H9 (cell line): Measurements from ENCODE around the gene DCLRE1A. TPM values are rescaled to one million over a fixed set of nuclear protein-coding genes. Genes with fewer than 3 reads are reported as not detected.

Source experiments
- DNase-seq: peaks from one replicate; pipeline ENCODE4 v3.0.0-alpha.2; 2017
- H2AFZ ChIP-seq: one replicate; pipeline ENCODE4 v1.6.1; 2013; ENCODE audit warnings: mild to moderate bottlenecking, low read length, control low read depth, moderate library complexity
- H2AK5ac ChIP-seq: 2 replicates; pipeline ENCODE4 v1.6.1; 2013; ENCODE audit warnings: low read length, control low read depth, mixed read lengths; ENCODE audit not compliant: insufficient read length
- H2BK120ac ChIP-seq: one replicate; pipeline ENCODE4 v1.6.1; 2013; ENCODE audit warnings: low read depth, mild to moderate bottlenecking, low read length, control low read depth, inconsistent platforms; ENCODE audit not compliant: poor library complexity, severe bottlenecking
- H2BK12ac ChIP-seq: 2 replicates; pipeline ENCODE4 v1.6.1; 2013; ENCODE audit warnings: low read length, control low read depth, mixed read lengths, low read depth; ENCODE audit not compliant: insufficient read length
- H2BK15ac ChIP-seq: 2 replicates; pipeline ENCODE4 v1.6.1; 2013; ENCODE audit warnings: low read depth, low read length, control low read depth
- H2BK20ac ChIP-seq: one replicate; pipeline ENCODE4 v1.6.1; 2013; ENCODE audit warnings: low read depth, mild to moderate bottlenecking, low read length, control low read depth, inconsistent platforms; ENCODE audit not compliant: poor library complexity, severe bottlenecking
- H2BK5ac ChIP-seq: 2 replicates; pipeline ENCODE4 v1.6.1; 2013; ENCODE audit warnings: low read length, control low read depth, mixed read lengths; ENCODE audit not compliant: insufficient read length
- H3K14ac ChIP-seq: 2 replicates; pipeline ENCODE4 v1.6.1; 2013; ENCODE audit warnings: low read length, control low read depth; ENCODE audit not compliant: insufficient read depth
- H3K18ac ChIP-seq: 2 replicates; pipeline ENCODE4 v1.6.1; 2013; ENCODE audit warnings: low read depth, mild to moderate bottlenecking, mixed read lengths, low read length, control low read depth; ENCODE audit not compliant: insufficient read length
- H3K23ac ChIP-seq: 2 replicates; pipeline ENCODE4 v1.6.1; 2013; ENCODE audit warnings: low read length, control low read depth, mixed read lengths, low read depth; ENCODE audit not compliant: insufficient read length
- H3K23me2 ChIP-seq: 2 replicates; pipeline ENCODE4 v1.6.1; 2013; ENCODE audit warnings: low read depth, mild to moderate bottlenecking, mixed read lengths, low read length, control low read depth; ENCODE audit not compliant: insufficient read length, poor library complexity, severe bottlenecking
- H3K27ac ChIP-seq: 2 replicates; pipeline ENCODE4 v1.5.1; 2013; ENCODE audit warnings: low read length, control low read depth, mixed read lengths, low read depth; ENCODE audit not compliant: insufficient read length
- H3K27me3 ChIP-seq: 2 replicates; pipeline ENCODE4 v1.6.1; 2013; ENCODE audit warnings: low read length, control low read depth, inconsistent platforms; ENCODE audit not compliant: insufficient read depth
- H3K4ac ChIP-seq: 2 replicates; pipeline ENCODE4 v1.6.1; 2013; ENCODE audit warnings: low read depth, mild to moderate bottlenecking, control low read depth, inconsistent platforms, low read length, moderate library complexity
- H3K4me1 ChIP-seq: 2 replicates; pipeline ENCODE4 v1.6.1; 2013; ENCODE audit warnings: low read length, control low read depth, inconsistent platforms; ENCODE audit not compliant: insufficient read depth
- H3K4me2 ChIP-seq: 2 replicates; pipeline ENCODE4 v1.6.1; 2013; ENCODE audit warnings: low read length, control low read depth, mixed read lengths; ENCODE audit not compliant: insufficient read length, insufficient read depth
- H3K56ac ChIP-seq: 2 replicates; pipeline ENCODE4 v1.6.1; 2013; ENCODE audit warnings: low read depth, mild to moderate bottlenecking, mixed read lengths, low read length, control low read depth; ENCODE audit not compliant: insufficient read length
- H3K79me1 ChIP-seq: 2 replicates; pipeline ENCODE4 v1.6.1; 2013; ENCODE audit warnings: low read depth, mild to moderate bottlenecking, moderate library complexity, low read length, control low read depth, inconsistent platforms; ENCODE audit not compliant: insufficient read depth, poor library complexity, severe bottlenecking
- H3K79me2 ChIP-seq: 2 replicates; pipeline ENCODE4 v1.6.1; 2013; ENCODE audit warnings: low read length, control low read depth, inconsistent platforms; ENCODE audit not compliant: insufficient read depth
- H3K9ac ChIP-seq: 2 replicates; pipeline ENCODE4 v1.6.1; 2013; ENCODE audit warnings: low read length, control low read depth, mixed read lengths; ENCODE audit not compliant: insufficient read length; ENCODE audit errors: extremely low read depth
- H3K9me3 ChIP-seq: one replicate; pipeline ENCODE4 v1.6.1; 2013; ENCODE audit warnings: low read depth, low read length, inconsistent platforms; ENCODE audit not compliant: control insufficient read depth
- H3T11ph ChIP-seq: one replicate; pipeline ENCODE4 v1.6.1; 2013; ENCODE audit warnings: mild to moderate bottlenecking, low read length, control low read depth, inconsistent platforms
- H4K20me1 ChIP-seq: one replicate; pipeline ENCODE4 v1.6.1; 2013; ENCODE audit not compliant: control insufficient read depth, insufficient read length, insufficient read depth
- H4K5ac ChIP-seq: 2 replicates; pipeline ENCODE4 v1.6.1; 2013; ENCODE audit warnings: low read depth, mild to moderate bottlenecking, mixed read lengths, low read length, control low read depth; ENCODE audit not compliant: insufficient read length
- H4K8ac ChIP-seq: replicated peaks from 2 replicates; pipeline ENCODE4 v1.6.1; 2013; ENCODE audit warnings: low read length, control low read depth, mixed read lengths, low read depth; ENCODE audit not compliant: insufficient read length
- H4K91ac ChIP-seq: 2 replicates; pipeline ENCODE4 v1.6.1; 2013; ENCODE audit warnings: low read depth, mild to moderate bottlenecking, moderate library complexity, mixed read lengths, low read length, control low read depth; ENCODE audit not compliant: insufficient read length
- H3K27ac Mint-ChIP-seq, 3 experiments: 2 replicates in 2 of 3; 3 replicates in 1 of 3; pipeline ENCODE4 v1.8.0; 2020 to 2021; ENCODE audit warnings: mixed read lengths in 3 of 3, mild to moderate bottlenecking in 1 of 3, moderate library complexity in 1 of 3
- H3K27me3 Mint-ChIP-seq: 2 replicates; pipeline ENCODE4 v1.8.0; 2021; ENCODE audit warnings: low read depth, mild to moderate bottlenecking, moderate library complexity, mixed read lengths
- H3K36me3 Mint-ChIP-seq, 3 experiments: 2 replicates in 2 of 3; 3 replicates in 1 of 3; pipeline ENCODE4 v1.8.0; 2020 to 2021; ENCODE audit warnings: low read depth in 3 of 3, mixed read lengths in 3 of 3; ENCODE audit not compliant: insufficient read depth in 1 of 3
- H3K4me1 Mint-ChIP-seq, 2 experiments: 2 replicates each; pipeline ENCODE4 v1.8.0; 2020; ENCODE audit warnings: mixed read lengths in 2 of 2
- H3K4me3 Mint-ChIP-seq, 2 experiments: 2 replicates in 1 of 2; 3 replicates in 1 of 2; pipeline ENCODE4 v1.8.0; 2020 to 2021; ENCODE audit warnings: mild to moderate bottlenecking in 2 of 2, mixed read lengths in 2 of 2, moderate library complexity in 1 of 2
- H3K9me3 Mint-ChIP-seq, 2 experiments: 2 replicates in 1 of 2; 3 replicates in 1 of 2; pipeline ENCODE4 v1.8.0; 2020; ENCODE audit warnings: mild to moderate bottlenecking in 2 of 2, mixed read lengths in 2 of 2, moderate library complexity in 1 of 2
- WGBS: extraction: QIAGEN DNeasy Blood & Tissue Kit; methylation state at CpG from one replicate; pipeline ENCODE4 v1.1.7; 2013; ENCODE audit warnings: missing lambda C conversion rate, low lambda C conversion rate, mixed read lengths; ENCODE audit not compliant: insufficient read length; ENCODE audit errors: extremely low coverage; 5-methylcytosine and 5-hydroxymethylcytosine counted together
- total RNA-seq: library from RNA; stranded (reverse); gene quantifications from 2 replicates; pipeline ENCODE4 v1.2.1, GENCODE V29; 2021
- TF ChIP-seq, protein P1 (sequence below): fragments of 200-600 bp; sonication (generic); conservative IDR thresholded peaks from 3 replicates; pipeline ENCODE4 v1.8.0; 2021; ENCODE audit warnings: antibody characterized with exemption, mild to moderate bottlenecking

The DCLRE1A gene
- total RNA-seq, 1 experiment from 2014 or later: 9.9 TPM

DNA sequence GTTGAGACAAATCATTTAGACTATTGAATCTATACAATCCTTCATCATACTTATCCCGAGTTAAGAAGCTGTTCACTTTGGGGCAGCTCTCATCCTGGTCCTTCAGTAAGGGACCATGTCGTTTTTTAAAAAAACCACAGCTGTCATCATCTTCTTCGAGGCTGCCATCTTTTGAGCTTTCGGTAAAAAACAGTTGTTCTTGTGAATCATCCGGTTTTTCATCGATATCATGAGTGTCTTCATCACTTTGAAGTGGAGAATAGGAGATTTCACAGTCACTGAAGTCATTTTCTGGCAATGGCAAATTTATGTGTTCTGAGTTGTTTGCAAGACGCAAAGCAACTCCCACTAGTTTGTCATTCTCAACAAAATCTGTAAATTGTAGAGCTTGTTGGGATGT lies 3.9 kb downstream of the DCLRE1A start:
- no peak overlapping the region for H3K18ac ChIP-seq
- H2BK12ac ChIP-seq: no peak overlapping the region
- H3T11ph ChIP-seq: no peak overlapping the region

More for the DNA sequence above, 3.9 kb downstream of the DCLRE1A start:
- no peaks in the 10 kb centered on the region for H3K27me3 ChIP-seq
- no peaks in the 10 kb centered on the region for H3K79me2 ChIP-seq
- no peak overlapping the region for H2BK5ac ChIP-seq
- H2AFZ ChIP-seq: no peak overlapping the region
- no peak overlapping the region for H3K9ac ChIP-seq
- H3K4ac ChIP-seq: no peak overlapping the region
- no peak overlapping the region for H4K91ac ChIP-seq
- H2BK120ac ChIP-seq: no peak overlapping the region
- no peaks in the 10 kb centered on the region for H3K79me1 ChIP-seq
- no peak overlapping the region for H3K27ac ChIP-seq
- no peak overlapping the region for H2BK20ac ChIP-seq
- no peak overlapping the region for H3K14ac ChIP-seq
- H3K23ac ChIP-seq: no peak overlapping the region
- Mint-ChIP-seq H3K27ac (no peak overlapping the region), H3K4me3 (no peak overlapping the region), H3K4me1 (peaks cover 13 to 23% of the 10 kb centered on the region in 2 experiments), H3K27me3 (no peaks in the 10 kb centered on the region), H3K9me3 (no peaks in the 10 kb centered on the region; a peak in 1 of 5 replicates), H3K36me3 (peaks cover 0 to 17% (median 8%) of the 10 kb centered on the region in 3 experiments; a peak in 5 of 7 replicates)
- H2BK15ac ChIP-seq: no peak overlapping the region
- no peak overlapping the region for H3K4me2 ChIP-seq
- H3K56ac ChIP-seq: no peak overlapping the region
- no peak for DNase-seq
- TF ChIP-seq, protein P1, sequence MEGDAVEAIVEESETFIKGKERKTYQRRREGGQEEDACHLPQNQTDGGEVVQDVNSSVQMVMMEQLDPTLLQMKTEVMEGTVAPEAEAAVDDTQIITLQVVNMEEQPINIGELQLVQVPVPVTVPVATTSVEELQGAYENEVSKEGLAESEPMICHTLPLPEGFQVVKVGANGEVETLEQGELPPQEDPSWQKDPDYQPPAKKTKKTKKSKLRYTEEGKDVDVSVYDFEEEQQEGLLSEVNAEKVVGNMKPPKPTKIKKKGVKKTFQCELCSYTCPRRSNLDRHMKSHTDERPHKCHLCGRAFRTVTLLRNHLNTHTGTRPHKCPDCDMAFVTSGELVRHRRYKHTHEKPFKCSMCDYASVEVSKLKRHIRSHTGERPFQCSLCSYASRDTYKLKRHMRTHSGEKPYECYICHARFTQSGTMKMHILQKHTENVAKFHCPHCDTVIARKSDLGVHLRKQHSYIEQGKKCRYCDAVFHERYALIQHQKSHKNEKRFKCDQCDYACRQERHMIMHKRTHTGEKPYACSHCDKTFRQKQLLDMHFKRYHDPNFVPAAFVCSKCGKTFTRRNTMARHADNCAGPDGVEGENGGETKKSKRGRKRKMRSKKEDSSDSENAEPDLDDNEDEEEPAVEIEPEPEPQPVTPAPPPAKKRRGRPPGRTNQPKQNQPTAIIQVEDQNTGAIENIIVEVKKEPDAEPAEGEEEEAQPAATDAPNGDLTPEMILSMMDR: no peak
- H4K8ac ChIP-seq: no peak overlapping the region
- WGBS: no CpG with 5 or more reads among the region's 7 CpGs
- no peak overlapping the region for H2AK5ac ChIP-seq
- no peaks in the 10 kb centered on the region for H3K9me3 ChIP-seq
- no peaks in the 10 kb centered on the region for H3K4me1 ChIP-seq
- peaks cover 3% of the 10 kb centered on the region for H3K23me2 ChIP-seq
- no peaks in the 10 kb centered on the region for H4K20me1 ChIP-seq
- no peak overlapping the region for H4K5ac ChIP-seq
